Endothelial cell of umbilical vein (primary cell): ENCODE measurements around the gene CHMP3.
"Not testable (repeated sequence)": the region's sequence is repeated elsewhere in the genome, so short reads cannot be mapped to it uniquely, and the experiment has no call there.

Source experiments
- EZH2 ChIP-seq: IDR thresholded peaks from 2 replicates; pipeline ENCODE4 v1.6.1; 2012; ENCODE audit warnings: borderline replicate concordance, low read depth, mild to moderate bottlenecking, moderate library complexity, low read length, inconsistent platforms; ENCODE audit not compliant: severe bottlenecking
- GATA2 ChIP-seq: IDR thresholded peaks from 2 replicates; pipeline ENCODE4 v1.7.0; 2011; ENCODE audit warnings: low read depth, mild to moderate bottlenecking, moderate library complexity, mixed read lengths, low read length; ENCODE audit not compliant: insufficient read length, insufficient read depth
- JUN ChIP-seq: IDR thresholded peaks from 2 replicates; pipeline ENCODE4 v1.6.1; 2011; ENCODE audit warnings: borderline replicate concordance, low read depth; ENCODE audit not compliant: insufficient read length, insufficient read depth
- MYC ChIP-seq: IDR thresholded peaks from one replicate; pipeline ENCODE4 v1.6.1; 2011; ENCODE audit warnings: mild to moderate bottlenecking, low read depth, low read length
- POLR2A ChIP-seq: IDR thresholded peaks from 2 replicates; pipeline ENCODE4 v1.6.1; 2012; ENCODE audit warnings: low read depth, mild to moderate bottlenecking, control low read depth, low read length
- POLR2AphosphoS5 ChIP-seq: IDR thresholded peaks from 2 replicates; pipeline ENCODE4 v1.6.1; 2012; ENCODE audit warnings: low read depth, mild to moderate bottlenecking, control low read depth, low read length, moderate library complexity; ENCODE audit not compliant: insufficient read depth
- TF ChIP-seq, protein P1 (sequence below), 2 donors: IDR thresholded peaks; 1 replicate in 1 of 2; 2 replicates in 1 of 2; pipeline ENCODE4 v1.5.1; 2011; ENCODE audit warnings: low read length in 2 of 2, mild to moderate bottlenecking in 2 of 2, moderate library complexity in 2 of 2, control low read depth in 1 of 2, inconsistent platforms in 1 of 2, low read depth in 1 of 2; ENCODE audit not compliant: insufficient read depth in 1 of 2; ENCODE audit errors: extremely low read depth in 1 of 2
- TF ChIP-seq, protein P2 (sequence below): IDR thresholded peaks from 2 replicates; pipeline ENCODE4 v1.6.1; 2011; ENCODE audit not compliant: insufficient read depth, insufficient read length

DNA sequence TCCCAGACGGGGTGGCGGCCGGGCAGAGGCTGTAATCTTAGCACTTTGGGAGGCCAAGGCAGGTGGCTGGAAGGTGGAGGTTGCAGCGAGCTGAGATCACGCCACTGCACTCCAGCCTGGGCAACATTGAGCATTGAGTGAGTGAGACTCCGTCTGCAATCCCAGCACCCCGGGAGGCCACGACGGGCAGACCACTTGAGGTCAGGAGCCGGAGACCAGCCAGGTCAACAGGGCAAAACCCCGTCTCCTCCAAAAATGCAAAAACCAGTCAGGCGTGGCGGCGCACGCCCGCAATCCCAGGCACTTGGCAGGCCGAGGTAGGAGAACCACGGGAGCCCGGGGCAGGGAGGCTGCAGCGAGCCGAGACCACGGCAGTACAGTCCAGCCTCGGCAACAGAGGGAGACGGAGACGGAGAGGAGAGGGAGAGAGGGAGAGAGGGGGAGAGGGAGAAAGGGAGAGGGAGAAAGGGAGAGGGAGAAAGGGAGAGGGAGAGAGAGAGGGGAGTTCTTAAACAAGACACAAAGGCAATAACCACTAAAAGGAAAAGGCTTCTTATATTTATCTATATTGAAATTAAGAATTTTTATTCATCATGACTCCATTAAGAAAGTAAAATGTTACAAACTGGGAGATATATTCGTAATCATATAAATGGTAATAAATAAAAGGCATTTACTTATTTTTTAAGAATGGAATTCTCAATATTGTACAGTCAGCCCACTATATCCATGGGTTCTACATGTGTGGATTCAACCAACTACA is 13.1 kb downstream of the CHMP3 start:
- TF ChIP-seq, protein P1, sequence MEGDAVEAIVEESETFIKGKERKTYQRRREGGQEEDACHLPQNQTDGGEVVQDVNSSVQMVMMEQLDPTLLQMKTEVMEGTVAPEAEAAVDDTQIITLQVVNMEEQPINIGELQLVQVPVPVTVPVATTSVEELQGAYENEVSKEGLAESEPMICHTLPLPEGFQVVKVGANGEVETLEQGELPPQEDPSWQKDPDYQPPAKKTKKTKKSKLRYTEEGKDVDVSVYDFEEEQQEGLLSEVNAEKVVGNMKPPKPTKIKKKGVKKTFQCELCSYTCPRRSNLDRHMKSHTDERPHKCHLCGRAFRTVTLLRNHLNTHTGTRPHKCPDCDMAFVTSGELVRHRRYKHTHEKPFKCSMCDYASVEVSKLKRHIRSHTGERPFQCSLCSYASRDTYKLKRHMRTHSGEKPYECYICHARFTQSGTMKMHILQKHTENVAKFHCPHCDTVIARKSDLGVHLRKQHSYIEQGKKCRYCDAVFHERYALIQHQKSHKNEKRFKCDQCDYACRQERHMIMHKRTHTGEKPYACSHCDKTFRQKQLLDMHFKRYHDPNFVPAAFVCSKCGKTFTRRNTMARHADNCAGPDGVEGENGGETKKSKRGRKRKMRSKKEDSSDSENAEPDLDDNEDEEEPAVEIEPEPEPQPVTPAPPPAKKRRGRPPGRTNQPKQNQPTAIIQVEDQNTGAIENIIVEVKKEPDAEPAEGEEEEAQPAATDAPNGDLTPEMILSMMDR (IDR thresholded peaks at IDR 0.05; ENCODE audit: extremely low read depth in 1 of 2, insufficient read depth in 1 of 2, low read depth in 1 of 2, low read length in 2 of 2), result not testable (repeated sequence)
- not testable (repeated sequence) for TF ChIP-seq POLR2AphosphoS5, MYC, POLR2A, GATA2, EZH2, JUN
- TF ChIP-seq, protein P2, sequence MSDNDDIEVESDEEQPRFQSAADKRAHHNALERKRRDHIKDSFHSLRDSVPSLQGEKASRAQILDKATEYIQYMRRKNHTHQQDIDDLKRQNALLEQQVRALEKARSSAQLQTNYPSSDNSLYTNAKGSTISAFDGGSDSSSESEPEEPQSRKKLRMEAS, result not testable (repeated sequence)
